GM19372 (cell line): Measurements from ENCODE around the gene R3HDM2.

Experiments used
- ATAC-seq: cut with Tn5 transposase; IDR thresholded peaks from one replicate; pipeline ENCODE4 v1.9.1; 2021; ENCODE audit warnings: mild to moderate bottlenecking, low read depth, moderate library complexity; ENCODE audit not compliant: unreplicated experiment

Gene R3HDM2

DNA sequence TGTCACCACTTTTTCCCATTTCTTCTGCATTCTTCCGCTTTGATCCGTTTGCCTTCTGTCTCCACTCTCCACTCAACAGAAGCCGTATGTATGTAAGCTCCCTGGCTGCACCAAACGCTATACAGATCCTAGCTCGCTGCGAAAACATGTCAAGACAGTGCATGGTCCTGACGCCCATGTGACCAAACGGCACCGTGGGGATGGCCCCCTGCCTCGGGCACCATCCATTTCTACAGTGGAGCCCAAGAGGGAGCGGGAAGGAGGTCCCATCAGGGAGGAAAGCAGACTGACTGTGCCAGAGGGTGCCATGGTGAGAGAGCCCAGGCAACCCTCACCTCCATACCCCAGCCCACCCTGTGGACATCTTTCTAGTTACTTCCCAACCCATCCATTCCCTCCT, 37.1 kb upstream of the R3HDM2 start:
- no peak for ATAC-seq

DNA sequence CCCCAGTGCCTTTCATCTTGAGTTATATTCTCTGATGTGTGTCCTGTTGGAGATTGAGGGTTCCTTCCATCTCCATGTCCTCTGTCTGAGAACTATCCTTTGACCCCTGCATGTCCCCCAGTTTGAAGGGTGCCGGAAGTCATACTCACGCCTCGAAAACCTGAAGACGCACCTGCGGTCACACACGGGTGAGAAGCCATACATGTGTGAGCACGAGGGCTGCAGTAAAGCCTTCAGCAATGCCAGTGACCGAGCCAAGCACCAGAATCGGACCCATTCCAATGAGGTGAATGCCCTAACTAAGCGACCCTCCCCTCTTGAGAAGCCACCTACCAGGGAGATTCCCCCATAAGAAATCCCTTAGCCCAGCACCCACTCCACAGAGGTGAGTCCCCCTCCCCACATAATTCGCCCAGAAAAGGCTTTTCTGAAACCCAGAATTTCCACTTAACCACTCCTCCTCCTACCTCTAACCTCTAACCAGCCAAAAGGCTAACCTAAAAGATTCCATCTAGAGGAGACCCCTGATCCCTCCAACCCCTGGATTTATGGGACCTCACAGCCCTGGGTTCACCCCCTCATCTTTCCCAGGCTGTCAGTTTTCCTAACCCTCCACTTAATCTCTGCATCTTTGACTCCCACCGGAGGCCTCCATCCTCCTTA, 36.5 kb upstream of the R3HDM2 start:
- ATAC-seq = no peak

DNA sequence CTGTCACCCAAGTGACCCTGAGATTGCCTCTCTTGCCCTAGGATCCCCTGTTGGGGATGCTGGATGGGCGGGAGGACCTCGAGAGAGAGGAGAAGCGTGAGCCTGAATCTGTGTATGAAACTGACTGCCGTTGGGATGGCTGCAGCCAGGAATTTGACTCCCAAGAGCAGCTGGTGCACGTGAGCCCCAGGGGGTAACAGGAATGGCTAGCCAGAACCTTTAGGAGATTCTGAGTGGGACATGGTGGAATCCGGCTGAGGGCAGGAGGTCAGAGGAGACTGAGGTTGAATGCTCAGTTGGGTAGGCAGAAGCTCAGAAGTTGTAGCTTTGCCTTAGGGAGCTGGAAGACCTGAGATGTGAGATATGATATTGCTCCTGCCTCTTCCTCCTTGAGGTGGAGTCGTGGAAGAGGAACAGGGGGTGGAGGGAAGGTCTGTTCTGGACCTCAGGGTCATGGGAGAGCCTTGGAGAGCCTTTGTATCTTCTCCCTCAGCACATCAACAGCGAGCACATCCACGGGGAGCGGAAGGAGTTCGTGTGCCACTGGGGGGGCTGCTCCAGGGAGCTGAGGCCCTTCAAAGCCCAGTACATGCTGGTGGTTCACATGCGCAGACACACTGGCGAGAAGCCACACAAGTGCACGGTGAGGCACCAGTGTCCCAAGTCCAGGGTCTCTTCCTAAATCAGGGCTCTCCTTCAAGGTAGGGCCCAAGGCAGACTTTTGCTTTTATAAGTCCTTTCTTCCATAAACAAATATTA, 35.1 kb upstream of the R3HDM2 start:
- no peak for ATAC-seq

DNA sequence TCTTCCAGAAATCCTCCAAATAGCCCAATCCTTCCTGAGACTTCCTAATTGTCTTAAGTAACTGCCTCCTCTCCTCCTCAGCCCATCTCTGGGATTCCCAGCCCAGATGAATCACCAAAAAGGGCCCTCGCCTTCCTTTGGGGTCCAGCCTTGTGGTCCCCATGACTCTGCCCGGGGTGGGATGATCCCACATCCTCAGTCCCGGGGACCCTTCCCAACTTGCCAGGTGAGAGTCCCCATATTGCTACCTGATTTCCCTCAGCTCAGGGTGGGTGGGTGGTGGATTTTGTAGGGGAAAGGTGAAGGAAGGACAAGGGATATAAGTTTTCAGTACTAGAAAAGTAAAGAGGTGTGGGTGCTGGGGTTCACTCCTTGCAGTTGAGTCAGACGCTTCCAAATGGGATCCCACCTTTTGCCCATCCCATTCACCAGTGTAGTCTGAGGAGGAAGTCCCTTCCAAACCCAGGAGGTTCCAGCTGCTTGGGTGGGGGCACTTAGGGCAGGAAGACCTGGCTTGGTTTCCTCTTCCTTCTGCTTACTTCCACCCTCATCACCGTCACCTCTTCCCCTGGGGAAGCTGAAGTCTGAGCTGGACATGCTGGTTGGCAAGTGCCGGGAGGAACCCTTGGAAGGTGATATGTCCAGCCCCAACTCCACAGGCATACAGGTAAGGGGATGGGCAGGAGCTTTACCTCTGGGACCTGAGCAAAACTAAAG, 34.3 kb upstream of the R3HDM2 start:
- ATAC-seq = no peak

DNA sequence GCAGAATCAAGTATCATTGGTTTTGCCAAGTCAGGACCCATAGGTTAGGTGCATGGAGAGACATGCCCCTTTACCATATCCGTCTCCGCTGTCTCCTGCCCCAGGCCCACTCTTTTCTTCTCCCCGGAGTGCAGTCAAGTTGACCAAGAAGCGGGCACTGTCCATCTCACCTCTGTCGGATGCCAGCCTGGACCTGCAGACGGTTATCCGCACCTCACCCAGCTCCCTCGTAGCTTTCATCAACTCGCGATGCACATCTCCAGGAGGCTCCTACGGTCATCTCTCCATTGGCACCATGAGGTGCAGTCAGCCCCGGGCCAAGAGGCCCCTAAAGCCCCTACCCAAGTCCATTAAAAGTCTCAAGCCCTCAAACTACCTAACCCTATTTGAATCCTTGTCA, 33.7 kb upstream of the R3HDM2 start:
- ATAC-seq = no peak

DNA sequence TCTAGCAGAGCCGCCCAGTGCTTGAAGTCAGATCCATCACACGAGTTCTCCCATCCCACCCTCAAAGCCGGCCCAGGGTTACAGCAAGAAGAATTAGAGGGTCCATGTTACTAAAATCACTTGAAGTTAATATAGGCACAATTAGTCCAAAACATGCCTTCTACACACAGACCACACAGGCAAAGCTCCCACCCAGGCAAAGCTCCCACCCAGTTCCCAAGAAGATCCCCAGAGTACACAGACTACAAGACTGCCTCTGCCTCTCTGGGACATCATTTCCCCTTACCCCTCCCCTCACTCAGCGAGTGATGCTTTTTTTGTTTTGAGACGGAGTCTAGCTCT, 32.0 kb upstream of the R3HDM2 start:
- no peak for ATAC-seq

DNA sequence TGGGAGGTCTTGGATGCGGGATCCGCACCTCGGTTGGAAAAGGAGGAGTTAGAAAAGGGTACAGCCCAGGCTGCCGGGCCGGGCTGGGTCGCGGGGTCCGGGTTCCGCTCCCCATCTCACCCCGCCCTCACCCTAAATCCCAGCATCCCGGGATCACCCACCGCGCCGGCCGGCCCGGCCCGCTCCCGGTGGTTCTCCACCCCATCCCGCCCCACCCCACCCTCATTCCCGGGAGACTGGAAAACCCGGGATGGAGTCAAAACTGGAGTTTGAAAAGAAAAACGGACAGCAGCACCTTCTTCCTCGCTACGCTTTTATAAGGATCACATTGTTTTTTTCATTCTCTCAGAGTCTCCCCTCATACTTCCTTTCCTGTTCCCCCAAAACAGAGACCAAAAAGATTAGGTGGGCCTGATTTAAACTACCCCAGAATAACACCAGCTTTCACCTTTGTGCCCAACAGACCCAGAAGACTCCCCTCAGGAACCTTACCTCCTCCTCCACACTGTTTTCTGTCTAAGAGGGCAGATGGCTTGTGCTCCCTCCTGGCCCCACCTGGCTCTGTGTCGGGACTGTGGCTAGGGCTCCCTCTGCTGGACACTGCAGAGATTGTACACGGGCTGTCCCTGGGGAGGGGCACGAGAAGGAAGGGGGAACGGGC, 31.5 kb upstream of the R3HDM2 start:
- ATAC-seq = peak; percentile 71

DNA sequence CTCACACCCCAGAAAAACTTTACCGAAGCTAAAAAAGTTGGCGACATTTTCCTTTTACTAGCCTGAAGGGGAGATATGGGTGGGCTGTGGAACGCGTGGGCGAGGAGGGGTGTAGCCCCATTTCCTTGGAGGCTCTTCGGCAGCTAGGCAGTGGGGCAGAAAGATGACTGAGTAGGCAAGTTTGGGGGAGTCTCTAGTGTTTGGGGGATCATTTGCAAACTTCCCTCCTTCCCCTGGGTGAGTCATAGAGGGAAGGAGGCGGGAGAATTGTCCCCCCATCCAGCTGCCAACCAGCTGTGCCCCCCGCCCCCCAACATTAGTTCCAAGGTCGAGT, 31.0 kb upstream of the R3HDM2 start:
- ATAC-seq = no peak

DNA sequence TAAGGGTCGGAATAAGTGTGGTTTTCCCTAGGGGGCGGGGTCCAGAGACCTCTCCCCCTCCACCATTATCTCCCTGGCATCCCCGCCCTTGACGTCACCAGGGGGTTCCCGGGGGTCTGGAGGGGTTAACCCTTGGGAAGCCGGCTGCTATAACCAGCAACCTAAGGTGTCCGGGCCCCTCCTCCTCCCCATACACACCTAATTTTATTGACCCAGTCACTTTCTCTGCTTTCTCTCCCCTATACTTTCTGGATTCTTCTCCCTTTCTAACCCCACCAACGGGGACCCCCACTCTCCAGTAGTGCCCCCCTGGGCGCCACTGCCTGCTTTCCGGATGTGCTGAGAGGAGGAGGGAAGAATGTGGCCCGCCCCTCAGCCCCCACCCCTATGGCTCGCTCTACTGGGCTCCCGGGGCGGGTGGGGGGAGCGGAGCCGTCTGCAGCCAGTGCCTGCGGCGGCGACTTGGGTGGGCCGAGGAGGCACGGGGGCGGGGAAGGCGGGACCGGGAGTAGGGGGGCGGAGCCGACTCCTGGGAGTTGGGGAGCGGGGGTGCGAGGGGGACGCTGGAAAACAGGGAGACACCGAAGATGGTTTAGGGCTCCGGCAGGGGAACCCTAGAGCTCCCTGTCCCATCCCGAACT, 30.6 kb upstream of the R3HDM2 start:
- no peak for ATAC-seq

DNA sequence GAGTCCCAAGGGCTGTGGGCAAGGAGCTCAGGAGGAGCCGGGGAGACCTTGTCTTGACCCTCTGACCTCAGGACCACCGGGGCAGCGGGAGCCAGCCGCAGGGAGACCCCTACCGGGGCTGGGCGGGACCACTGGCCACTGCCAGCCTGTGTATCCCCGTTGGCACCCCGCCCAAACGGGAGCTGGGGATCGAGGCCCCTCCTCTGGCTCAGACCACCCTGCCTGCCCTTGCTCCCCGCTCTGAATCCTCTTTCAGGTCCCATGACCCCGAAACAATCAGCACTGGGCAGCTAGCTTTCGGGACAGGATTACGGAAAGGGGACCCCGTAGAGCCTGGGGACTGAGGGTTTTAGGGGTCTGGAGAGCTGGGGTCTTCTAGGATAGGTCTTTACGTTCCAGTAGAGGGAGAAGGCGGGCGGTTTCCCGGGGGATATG, 30.0 kb upstream of the R3HDM2 start:
- ATAC-seq = no peak

DNA sequence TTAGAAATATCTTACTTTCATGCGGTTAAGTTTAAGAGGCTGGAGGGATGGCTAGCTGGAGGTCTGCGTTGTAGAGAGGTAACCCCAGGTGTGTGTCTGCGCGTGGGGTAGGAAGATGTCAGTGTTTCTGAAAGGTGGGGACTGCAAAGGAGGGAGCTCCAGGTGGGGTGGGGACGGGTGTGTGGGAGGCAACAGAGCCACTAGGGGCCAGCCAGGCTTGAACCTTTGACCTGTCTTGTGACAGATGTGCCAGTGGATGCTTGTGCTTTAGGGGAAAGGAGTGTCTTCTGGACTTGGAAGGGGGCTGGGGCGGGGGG, 29.6 kb upstream of the R3HDM2 start:
- ATAC-seq = no peak

DNA sequence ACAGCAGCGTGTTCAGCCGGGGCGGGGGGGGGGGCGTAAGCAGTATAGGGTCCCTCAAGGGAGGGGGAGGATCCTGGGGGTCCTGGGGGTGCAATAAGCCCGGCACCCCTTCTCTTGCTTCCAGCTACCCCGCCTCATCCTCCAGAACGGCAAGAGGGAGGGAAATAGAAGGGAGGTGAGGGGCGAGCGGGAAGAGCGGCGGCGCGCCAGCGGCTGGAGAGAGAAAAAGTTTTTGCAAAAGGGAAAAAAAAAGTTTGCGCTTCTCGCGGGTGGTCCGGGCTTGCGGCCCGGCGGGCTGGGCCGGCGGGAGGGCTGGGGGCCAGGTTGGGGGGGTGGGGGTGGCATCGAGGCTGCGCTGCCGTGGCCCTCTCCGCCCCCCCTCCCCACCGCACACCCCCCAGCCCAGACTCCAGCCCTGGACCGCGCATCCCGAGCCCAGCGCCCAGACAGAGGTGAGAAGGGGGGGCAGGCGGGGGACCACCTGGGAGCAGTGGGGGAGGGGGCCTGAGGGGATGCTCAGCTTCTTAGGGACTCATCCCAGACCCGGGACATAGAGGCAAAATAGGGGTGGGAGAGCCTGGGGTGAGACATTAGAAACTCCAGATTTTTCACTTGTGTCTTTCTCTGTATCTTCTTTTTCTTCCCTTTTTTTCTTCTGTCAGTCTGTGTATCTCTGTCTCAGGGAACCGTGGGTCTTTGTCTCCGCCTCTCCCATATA, 29.1 kb upstream of the R3HDM2 start, which contains the start of gene GLI1:
TSS of gene GLI1 (plus strand) at position 36 of the 718 bp plus-strand sequence. CDS start 3,907 bp downstream, outside the sequence.
- no peak for ATAC-seq

DNA sequence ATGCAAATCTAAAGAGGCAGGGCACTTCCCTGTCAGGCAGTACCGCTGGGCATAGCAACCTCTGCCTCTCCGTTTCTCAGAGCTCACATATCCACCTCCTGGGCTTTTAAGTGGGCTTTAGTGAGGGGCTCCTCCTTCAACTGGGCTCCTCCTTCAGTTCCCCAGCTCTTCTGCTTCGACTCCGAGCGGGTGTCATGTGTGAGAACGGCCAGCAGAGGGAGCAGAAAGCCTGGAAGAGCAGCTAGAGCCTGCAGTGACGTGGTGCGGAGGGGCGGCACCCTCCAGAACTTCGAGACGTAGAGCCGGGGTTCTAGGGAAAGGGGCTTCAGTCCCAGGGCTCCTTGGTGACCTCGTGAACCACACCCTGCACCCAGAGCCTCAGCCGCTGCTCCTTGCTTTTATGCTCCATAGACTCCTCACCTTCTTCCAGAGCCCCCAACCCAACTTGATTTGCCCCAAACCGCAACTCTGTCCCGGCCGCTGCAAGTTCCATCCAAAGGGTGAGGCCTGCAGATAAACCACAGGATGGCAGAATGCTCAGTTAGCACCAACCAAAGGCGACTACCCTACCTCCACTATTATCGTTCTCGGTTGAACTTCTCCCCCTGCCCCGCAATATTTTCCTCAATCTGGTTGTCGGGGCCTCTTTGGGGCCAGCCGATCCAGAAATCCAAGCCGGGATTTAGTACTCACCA, 28.4 kb upstream of the R3HDM2 start:
- ATAC-seq = peak; percentile 55

DNA sequence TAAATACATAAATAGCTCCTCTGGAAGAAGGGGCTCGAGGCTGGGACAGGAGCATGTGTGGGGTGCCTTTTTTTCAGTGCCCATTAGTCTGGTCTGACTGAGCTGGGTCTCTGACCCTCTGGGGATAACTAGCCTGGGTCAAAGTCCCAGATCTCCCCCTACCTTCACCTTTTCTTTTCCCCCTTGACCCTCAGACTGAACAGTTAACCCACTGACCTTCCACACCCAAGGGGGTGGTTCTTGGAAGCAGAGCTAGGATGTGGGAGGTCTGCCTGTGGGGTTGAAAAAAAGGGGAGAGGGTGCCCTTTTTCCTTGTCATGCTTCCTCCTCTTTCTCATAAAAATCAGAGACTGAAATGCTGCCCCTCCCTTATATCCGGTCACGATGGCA, 27.8 kb upstream of the R3HDM2 start:
- ATAC-seq = no peak

DNA sequence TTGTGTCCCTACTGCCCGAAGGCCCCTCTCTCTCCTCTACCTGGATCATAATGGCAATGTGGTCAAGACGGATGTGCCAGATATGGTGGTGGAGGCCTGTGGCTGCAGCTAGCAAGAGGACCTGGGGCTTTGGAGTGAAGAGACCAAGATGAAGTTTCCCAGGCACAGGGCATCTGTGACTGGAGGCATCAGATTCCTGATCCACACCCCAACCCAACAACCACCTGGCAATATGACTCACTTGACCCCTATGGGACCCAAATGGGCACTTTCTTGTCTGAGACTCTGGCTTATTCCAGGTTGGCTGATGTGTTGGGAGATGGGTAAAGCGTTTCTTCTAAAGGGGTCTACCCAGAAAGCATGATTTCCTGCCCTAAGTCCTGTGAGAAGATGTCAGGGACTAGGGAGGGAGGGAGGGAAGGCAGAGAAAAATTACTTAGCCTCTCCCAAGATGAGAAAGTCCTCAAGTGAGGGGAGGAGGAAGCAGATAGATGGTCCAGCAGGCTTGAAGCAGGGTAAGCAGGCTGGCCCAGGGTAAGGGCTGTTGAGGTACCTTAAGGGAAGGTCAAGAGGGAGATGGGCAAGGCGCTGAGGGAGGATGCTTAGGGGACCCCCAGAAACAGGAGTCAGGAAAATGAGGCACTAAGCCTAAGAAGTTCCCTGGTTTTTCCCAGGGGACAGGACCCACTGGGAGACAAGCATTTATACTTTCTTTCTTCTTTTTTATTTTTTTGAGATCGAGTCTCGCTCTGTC, 26.1 kb upstream of the R3HDM2 start:
- no peak for ATAC-seq

DNA sequence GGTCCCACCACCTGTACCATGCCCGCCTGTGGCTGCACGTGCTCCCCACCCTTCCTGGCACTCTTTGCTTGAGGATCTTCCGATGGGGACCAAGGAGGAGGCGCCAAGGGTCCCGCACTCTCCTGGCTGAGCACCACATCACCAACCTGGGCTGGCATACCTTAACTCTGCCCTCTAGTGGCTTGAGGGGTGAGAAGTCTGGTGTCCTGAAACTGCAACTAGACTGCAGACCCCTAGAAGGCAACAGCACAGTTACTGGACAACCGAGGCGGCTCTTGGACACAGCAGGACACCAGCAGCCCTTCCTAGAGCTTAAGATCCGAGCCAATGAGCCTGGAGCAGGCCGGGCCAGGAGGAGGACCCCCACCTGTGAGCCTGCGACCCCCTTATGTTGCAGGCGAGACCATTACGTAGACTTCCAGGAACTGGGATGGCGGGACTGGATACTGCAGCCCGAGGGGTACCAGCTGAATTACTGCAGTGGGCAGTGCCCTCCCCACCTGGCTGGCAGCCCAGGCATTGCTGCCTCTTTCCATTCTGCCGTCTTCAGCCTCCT, 25.4 kb upstream of the R3HDM2 start:
- ATAC-seq = no peak

DNA sequence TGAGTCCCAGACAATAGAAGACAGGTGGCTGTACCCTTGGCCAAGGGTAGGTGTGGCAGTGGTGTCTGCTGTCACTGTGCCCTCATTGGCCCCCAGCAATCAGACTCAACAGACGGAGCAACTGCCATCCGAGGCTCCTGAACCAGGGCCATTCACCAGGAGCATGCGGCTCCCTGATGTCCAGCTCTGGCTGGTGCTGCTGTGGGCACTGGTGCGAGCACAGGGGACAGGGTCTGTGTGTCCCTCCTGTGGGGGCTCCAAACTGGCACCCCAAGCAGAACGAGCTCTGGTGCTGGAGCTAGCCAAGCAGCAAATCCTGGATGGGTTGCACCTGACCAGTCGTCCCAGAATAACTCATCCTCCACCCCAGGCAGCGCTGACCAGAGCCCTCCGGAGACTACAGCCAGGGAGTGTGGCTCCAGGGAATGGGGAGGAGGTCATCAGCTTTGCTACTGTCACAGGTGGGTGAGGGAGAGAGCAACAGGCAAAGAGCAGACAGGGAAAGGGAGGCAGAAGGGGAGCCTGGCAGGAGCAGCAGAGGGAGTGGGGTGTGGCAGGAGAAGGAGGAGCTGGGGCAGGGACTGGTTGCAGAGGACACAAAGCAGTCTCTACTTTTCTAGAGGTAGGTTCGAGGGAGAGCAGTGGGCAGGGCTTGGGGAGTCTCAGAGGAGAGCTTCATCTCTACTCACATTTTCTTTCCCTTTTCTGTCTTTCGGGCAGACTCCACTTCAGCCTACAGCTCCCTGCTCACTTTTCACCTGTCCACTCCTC, 24.7 kb upstream of the R3HDM2 start:
- no peak for ATAC-seq
